ENCODE results near the gene RTL9. TPM values are rescaled to one million over a fixed set of nuclear protein-coding genes. Genes with fewer than 3 reads are reported as not detected.
A peak's percentile ranks its signal among the peaks of the same experiment; 100 is the strongest.

Gene RTL9
- total and polyA plus RNA-seq, 9 of the 15 experiments (the other 6 are each of a cell fraction or from before 2014, with no cell fraction given): 0.04 to 0.35 (median 0.13) TPM; not detected in 1

- TF ChIP-seq NCOA4 (IDR thresholded peaks at IDR 0.05; ENCODE audit: partially characterized antibody): no peak
- no peak for TF ChIP-seq ZNF224 (CRISPR knock-in tag; IDR thresholded peaks at IDR 0.05)
- no peak for TF ChIP-seq CBFA2T3 (IDR thresholded peaks at IDR 0.05)
- TF ChIP-seq ZNF584 (CRISPR knock-in tag; IDR thresholded peaks at IDR 0.05; ENCODE audit: low read depth): peak; percentile 78; the same call in 1 of the 2 replicates
- no peak for TF ChIP-seq FUS (optimal IDR thresholded peaks at IDR 0.05; ENCODE audit: low read depth, low read length)
- TF ChIP-seq YY1 (IDR thresholded peaks at IDR 0.05; ENCODE audit: borderline replicate concordance in 1 of 3, control insufficient read depth in 1 of 3, extremely low read depth in 1 of 3, insufficient read depth in 3 of 3, insufficient read length in 1 of 3, insufficient replicate concordance in 2 of 3, low read depth in 1 of 3, low read length in 2 of 3): peak; percentile 84 to 96 (median 95)
- no peak for TF ChIP-seq ZBTB9 (CRISPR knock-in tag; IDR thresholded peaks at IDR 0.05)
- no peak for TF ChIP-seq ZFP36 (IDR thresholded peaks at IDR 0.05; ENCODE audit: low read depth, low read length, partially characterized antibody)
- no peak for TF ChIP-seq ZNF764 (CRISPR knock-in tag; IDR thresholded peaks at IDR 0.05; ENCODE audit: low read depth)
- no peak for TF ChIP-seq ZNF239 (CRISPR knock-in tag; IDR thresholded peaks at IDR 0.05)
- no peak for TF ChIP-seq TRIM28 (IDR thresholded peaks at IDR 0.05)
- peak in 1 of 2 experiments; percentile 79; a peak in 2 of 4 replicates for TF ChIP-seq NONO (IDR thresholded peaks at IDR 0.05; ENCODE audit: low read depth in 2 of 2, low read length in 1 of 2)
- peak; percentile 85 for TF ChIP-seq GMEB1 (CRISPR knock-in tag; IDR thresholded peaks at IDR 0.05)
- TF ChIP-seq NBN (IDR thresholded peaks at IDR 0.05; ENCODE audit: low read depth): peak; percentile 46; the same call in 1 of the 2 replicates
- 0 out of 2 replicates have a peak, but pooled peaks have one; percentile 56 for TF ChIP-seq DPF2 (IDR thresholded peaks at IDR 0.05)
- peak; percentile 81 for TF ChIP-seq EP400 (IDR thresholded peaks at IDR 0.05)
- TF ChIP-seq ZNF644 (tag; IDR thresholded peaks at IDR 0.05; ENCODE audit: low read depth): peak; percentile 96
- no peak for TF ChIP-seq TEAD2 (tag; IDR thresholded peaks at IDR 0.05)
- TF ChIP-seq ATF7 (IDR thresholded peaks at IDR 0.05): peak; percentile 52; the same call in 1 of the 2 replicates
- peak; percentile 79; the same call in 1 of the 2 replicates for TF ChIP-seq PHF8 (IDR thresholded peaks at IDR 0.05; ENCODE audit: borderline replicate concordance, low read length)
- TF ChIP-seq DEAF1 (CRISPR knock-in tag; IDR thresholded peaks at IDR 0.05): no peak
- peak; percentile 74 for TF ChIP-seq KDM5B (IDR thresholded peaks at IDR 0.05; ENCODE audit: insufficient replicate concordance, low read depth, low read length)
- TF ChIP-seq TCFL5 (CRISPR knock-in tag; conservative IDR thresholded peaks at IDR 0.05): no peak
- TF ChIP-seq TAF9B (IDR thresholded peaks at IDR 0.05; ENCODE audit: partially characterized antibody): peak; percentile 89
Measured at GRCh38 chrX:110317820-110318663, 40.6 kb upstream of the RTL9 start, which contains the start of gene AMMECR1 (continued).

Data from K562 (cell line).